IPS DF 4.7 (cell line): Measurements from ENCODE around the gene FN3K.

Source experiments
- DNase-seq: peaks from one replicate; pipeline ENCODE4 v3.0.0-alpha.2; 2013; ENCODE audit warnings: low spot score; ENCODE audit errors: extremely low read depth

The FN3K gene

DNA sequence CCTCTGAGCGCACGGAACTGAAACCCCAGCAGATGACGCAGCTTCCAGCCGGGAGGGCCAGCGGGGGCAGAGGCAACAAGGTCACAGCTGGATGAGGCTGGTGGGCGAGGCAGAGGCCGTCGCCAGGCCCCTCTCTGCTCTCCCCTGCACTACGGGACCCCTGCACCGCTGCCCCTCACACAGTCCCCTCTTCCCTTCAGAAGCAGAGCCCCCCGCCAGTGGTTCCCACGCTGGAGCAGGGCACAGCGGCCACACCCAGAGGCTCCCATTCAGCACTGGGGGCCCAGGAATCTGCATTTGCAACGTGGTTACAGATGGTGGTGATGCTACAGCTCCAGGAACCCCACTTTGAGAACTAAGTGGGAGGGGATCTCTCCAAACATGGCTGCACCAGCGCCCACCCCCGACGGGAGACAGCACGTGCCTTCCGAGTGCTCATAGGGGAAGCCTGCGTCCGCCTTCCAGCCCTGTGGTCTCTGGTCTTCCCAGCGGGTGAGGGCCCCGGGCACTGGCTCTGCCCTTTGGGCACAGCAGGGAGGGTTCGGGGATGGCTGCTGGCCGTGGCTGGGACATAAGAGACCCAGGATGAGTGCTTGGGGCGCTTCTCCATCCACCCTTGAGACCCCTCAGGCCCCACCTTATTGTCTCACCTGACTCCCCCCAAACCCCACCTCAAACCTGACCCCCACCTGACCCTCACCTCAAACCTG, 32.2 kb upstream of the FN3K start:
- DNase-seq: no peak

DNA sequence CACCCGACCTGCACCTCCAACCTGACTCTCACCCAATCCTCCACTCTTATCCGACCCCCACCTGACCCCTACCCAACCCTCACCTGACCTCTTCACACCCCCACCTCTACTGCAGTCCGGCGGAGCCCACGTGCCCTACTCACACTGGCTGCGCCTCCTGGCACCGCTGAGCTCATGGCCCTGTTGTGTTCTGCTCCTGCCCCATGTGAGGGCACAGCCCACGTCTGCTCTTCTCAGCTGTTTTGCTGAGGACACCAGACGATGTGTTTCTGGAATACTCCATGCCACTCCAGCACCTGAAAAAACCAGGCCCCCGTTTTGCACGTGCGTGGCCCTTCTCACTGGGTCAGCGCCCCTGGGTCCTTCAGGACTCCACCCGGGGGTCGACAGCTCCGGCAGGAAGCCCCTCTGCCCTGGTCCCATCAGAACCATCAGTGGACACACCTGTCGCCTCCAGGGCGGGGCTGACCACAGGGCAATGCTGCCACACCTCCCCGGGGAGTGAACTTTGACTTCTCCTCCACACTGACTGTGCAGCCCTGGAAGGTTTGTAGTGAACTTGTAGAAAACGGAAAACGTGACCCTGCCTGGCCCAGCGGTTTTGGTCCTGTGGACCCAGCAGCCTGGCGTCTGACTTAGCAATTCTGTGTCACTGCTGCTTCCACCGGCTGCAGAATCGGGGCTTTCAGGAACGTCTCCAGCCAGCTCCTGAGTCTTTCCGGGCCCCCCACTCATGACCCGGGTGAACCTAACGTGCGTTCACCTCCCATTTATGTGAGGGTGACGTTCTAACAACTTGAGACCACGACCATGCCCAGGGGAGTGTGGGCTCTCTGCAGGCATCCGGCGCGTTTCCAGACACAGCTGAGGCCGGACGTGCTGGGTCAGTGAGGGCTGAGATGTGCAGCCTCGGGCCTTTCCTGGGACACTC, 31.2 kb upstream of the FN3K start:
- no peak for DNase-seq

DNA sequence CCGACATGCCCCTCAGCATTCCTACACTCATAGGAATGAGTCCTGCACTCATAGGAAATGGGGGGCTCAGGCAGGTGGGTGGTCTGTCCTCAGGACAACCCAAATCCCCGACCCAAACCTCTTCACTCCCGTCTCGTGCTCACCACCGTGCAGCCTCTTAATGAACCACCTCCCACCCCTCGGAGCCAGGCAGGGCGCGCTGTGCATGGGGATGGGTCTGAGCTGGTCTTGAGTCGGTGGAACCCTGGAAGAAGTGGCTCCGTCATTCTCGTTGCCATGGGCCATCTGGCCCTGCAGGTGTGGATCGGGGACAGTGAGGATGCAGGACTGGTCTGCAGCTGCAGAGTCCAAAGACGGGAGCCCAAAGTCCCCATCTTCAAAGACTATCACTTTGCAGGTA, 30.5 kb upstream of the FN3K start:
- DNase-seq: no peak

DNA sequence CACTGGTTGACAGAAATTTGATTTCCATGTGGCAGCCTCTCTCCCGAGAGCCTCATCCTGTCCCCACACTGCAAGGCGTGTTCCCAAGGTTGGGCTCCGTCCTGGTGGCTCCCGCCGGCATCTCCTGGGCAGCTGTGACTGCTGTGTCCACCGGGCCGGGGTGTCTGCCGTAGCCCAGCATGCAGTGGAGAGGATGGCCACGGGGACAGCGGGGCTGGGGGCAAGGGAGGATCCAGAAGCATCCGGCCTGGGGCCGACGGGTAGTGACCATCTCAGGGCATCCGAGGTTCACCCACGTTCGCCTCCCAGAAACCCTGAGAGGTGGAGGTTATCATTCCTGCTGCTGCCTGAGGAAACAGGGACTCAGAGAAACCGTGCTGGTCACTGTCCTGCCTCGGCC, 29.7 kb upstream of the FN3K start:
- DNase-seq: no peak

DNA sequence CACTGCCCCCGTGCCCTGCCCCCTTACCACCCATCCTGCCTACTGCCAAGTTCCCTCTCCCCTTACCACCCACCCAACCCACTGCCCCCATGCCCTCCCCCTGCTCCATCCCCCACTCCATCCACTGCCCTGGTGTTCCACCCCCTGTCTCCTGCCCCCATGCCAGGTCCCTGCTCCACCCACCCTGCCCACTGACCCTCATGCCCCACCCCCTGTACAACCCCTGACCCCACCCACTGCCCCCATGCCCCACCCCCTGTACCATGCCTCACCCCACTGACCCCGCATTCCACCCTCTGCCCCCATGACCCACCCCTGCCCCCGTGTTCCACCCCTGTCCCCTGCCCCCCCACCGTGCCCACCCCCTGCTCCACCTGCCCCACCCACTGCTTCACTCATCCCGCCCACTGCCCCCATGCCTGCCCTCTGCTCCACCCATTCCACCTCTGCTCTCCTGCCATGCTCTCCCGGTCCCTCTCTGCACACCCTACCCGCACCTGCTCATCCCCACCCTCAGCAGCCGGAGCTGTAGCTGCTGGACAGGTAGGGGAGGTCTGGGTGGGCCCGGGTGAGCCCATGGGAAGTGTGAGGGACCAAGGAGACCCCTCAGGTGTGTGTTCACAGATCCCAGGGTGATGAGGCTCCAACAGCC, 26.3 kb upstream of the FN3K start:
- DNase-seq: no peak

DNA sequence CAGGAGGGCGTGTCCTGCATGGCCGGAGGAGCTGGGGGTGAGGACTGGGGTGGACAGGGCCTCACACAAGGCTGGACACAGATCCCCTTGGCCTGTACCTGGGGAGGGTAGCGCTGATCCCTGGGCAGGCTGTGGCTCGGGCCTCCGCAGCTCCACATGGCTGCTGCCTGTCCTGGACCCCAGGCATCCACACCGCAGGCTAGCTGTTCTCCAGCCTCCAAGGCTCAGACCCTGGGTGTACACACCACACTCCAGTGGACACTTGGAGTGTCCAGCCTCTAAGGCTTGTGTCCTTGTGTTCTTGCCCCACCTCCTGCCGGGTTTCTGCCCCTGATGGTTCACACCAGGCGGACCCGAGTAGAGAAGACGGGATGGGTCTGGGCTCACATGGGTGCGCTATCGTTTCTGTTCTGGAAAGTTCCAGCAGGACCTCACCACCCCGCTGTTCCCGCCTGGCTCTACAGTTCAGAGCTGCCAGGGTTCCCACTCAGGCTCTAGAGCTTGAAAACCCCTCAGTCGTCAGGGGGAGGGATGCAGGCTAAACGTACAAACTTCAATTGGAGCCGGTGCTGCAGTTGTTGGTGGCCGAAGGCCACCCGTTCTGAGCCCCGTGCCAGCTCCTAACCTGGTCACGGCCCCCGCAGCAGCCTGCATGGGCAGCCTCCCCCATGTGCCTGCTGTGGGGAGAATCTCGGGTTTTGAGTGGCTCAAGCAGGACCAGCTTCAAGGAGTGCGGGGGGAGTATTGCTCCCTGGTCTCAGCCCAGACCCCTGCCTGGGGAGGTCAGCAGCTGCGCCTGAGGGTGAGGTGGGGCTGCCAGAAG, 25.5 kb upstream of the FN3K start:
- DNase-seq: no peak

DNA sequence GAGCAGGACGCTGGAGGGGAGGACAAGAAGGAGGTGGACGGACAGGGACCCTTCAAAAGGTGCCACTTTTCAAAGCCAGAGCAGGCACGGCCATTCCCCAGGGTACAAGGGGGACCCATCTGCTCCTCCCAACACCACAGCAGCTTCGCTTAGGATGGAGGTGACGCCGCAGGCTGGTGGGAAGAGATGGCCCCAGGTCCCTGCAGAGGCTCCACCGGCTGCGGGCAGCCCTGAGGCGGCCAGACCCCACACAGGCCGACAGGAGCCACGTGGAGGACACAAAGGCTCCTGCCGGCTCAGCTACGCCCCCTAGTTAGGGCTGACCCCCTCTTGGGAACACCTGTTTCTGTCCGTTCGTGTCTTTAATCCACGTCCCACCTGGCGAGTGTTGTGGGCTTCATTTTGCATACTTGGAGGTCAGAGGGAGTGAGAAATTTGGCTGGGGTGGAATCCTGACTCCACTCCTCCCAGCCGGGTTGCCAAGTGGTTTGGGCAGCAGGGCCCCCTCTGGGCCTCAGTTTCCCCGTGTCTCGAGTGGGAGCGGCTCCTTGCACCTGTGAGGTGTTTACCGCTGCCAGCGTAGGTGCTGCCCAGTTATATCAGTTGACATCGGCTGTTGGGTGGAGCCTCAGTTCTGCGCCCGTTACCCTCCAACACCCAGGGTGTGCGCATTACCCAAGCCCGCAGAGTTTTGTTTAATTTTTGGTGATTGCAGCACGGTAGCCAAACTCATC, 24.7 kb upstream of the FN3K start:
- DNase-seq: no peak

DNA sequence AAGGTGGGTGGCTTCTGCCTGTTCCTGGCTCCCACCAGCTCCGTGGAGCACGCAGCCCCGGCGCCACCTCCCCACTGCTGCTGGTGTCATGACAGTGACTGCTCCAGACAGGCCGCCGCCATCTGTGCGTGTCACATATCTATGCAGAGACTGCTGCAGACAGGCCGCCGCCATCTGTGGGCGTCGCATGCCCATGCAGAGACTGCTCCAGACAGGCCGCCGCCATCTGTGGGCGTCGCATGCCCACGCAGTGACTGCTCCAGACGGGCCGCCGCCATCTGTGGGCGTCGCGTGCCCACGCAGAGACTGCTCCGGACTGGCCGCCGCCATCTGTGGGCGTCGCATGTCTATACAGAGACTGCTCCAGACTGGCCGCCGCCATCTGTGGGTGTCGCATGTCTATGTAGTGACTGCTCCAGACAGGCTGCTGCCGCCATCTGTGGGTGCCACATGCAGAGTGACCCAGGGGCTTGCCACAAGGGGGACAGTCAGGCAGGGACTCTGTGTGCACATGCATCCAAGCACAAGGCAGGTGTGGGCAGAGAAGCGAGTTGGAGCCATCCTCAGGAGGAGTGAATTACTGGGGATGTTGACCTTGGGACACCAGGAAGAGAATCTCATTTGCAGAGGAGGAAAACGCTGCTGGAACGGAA, 22.2 kb upstream of the FN3K start:
- no peak for DNase-seq

DNA sequence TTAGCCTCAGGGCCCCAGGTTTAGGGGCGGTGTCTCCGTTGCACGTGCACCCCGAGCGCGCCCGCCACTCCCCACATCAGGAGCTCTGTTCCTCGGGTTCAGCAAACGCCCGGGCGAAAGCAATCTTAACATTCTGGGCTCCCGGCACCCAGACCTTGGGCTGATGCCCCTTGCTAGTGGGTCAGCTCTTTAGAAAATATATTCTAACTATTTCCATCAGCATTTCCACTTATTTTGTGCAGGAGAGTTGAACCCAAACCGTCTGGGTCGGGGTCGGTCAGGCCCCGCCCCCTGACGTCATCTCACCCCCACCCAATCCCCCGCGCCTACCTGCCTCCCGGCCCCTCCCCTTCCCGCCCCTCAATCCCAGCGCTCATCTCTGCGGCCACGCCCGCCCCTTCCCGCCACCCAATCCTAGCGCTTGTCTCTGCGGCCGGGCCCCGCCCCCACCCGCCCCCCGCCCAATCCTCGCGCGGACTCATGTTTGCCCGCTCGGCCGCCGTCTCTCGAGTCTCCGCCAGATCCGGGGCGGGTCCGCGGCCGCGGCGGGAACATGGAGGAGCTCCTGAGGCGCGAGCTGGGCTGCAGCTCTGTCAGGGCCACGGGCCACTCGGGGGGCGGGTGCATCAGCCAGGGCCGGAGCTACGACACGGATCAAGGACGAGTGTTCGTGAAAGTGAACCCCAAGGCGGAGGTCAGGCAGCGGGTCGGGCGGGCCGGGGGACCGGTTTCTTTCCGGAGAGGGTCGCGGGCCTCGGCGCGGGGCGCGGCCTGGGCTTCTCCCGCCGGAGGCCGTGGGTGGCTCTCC, 19.0 kb upstream of the FN3K start, which contains the start of gene FN3KRP:
FN3KRP (plus strand) TSS at position 504 of the 808 bp plus-strand sequence; CDS start at position 554, 50 bp downstream.
- no peak for DNase-seq

DNA sequence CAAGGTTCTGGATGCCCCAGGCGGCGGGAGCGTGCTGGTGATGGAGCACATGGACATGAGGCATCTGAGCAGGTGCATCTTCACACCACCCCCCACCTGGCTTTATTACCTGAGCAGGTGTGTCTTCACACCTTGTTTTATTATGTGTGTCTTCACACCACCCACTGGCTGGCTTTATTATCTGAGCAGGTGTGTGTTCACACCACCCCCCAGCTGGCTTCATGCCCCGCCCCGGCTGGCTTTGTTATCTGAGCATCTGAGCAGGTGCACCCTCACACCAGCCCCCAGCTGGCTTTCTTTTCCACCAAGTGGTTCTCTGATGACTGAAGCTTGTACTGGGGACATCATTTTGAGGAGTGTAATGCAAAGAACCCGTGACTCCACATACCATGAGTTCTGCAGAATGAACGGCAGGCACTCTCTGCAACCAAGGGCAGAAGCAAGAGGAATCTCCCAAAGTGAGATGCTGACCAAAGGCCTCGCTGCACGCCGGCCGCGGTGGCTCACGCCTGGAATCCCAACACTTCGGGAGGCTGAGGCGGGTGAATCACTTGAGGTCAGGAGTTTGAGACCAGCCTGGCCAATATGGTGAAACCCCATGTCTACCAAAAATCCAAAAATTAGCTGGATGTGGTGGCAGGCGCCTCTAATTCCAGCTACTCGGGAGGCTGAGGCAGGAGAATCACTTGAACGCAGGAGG, 16.3 kb upstream of the FN3K start:
- DNase-seq: no peak

DNA sequence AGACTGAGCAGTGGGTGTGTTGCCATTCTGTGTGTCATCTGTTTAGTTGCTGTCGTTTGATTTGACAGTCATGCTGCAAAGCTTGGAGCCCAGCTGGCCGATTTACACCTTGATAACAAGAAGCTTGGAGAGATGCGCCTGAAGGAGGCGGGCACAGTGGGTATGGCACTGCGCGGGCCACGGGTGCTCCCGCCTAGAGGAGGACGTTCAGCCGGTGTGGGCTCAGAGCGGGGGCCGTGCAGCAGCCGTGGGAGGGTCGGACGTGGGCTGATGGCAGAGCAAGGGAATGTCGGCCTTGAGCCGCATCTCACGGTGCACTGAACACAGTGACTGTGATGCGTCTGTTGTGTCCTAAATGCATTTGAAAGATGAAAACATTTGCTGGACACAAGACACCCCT, 15.2 kb upstream of the FN3K start:
- DNase-seq: no peak

DNA sequence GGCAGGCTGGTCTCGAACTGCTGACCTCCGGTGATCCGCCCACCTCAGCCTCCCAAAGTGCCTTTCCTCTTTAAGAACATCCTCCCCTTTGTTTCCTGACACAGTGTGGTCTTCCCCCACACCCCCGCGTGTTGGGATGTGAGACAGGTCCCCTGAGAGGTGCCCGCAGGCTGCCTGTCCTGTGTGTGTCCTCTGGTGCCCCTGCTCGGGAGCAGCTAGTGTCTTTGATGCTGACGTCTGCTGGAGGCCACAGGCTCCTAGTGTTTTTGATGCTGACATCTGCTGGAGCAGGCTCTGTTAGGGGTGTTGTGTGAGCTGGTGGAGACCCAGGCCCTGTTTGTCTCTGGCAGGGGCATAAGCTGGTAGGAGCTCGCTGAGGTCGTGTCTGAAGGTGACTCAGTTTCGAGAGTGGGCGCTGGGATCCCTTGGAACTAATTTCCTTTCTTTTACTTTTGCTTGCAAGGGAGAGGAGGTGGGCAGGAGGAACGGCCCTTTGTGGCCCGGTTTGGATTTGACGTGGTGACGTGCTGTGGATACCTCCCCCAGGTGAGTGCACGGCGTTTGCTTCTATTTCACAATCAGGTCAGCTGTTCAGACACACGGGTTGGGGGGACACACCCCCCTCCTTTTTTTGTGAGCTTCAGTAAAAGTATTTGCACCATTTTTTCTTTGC, 12.9 kb upstream of the FN3K start:
- DNase-seq: no peak

DNA sequence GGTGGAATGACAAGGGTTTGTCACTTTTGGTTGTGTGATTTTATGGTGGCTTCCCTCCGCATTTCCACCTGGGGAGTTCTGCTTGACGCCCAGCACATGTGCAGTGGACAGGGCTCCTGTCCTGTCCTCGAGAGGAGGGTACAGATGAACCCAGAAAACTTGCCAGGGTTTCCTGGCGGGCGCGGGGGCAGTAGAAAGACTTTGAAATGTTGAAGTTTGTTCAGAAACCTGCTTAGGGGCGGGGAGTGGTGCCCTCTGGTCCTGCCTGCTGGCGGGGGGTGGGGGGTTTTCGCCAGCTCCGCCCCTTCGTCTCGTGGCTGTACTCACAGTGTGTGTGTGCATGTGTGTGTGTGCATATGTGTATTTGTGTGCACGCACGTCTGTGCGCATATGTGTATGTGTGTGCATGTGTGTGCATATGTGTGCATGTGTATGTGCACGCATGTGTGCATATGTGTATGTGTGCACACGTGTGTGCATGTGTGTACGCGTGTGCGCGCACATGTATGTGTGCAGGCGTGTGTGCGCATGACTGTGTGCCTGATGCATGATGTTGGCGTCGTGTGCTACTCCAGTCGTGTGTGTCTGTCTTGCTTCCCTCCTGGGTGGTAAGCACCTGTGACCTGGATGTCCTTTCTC, 12.1 kb upstream of the FN3K start:
- DNase-seq: no peak

DNA sequence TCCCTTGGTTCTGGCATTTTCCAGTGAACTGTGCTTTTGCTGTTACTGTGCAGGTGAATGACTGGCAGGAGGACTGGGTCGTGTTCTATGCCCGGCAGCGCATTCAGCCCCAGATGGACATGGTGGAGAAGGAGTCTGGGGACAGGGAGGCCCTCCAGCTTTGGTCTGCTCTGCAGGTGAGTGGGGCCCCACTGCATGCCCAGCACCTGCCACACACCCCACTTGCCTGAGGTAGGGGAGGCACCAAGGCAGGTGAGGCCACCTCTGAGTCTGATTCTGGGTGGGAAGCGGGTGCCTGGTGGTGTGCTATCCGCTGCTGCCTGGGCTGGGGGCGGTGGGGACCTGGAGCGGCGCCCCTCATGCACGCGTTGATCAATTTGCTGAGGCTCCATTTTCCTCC, 9.0 kb upstream of the FN3K start:
- DNase-seq: no peak

DNA sequence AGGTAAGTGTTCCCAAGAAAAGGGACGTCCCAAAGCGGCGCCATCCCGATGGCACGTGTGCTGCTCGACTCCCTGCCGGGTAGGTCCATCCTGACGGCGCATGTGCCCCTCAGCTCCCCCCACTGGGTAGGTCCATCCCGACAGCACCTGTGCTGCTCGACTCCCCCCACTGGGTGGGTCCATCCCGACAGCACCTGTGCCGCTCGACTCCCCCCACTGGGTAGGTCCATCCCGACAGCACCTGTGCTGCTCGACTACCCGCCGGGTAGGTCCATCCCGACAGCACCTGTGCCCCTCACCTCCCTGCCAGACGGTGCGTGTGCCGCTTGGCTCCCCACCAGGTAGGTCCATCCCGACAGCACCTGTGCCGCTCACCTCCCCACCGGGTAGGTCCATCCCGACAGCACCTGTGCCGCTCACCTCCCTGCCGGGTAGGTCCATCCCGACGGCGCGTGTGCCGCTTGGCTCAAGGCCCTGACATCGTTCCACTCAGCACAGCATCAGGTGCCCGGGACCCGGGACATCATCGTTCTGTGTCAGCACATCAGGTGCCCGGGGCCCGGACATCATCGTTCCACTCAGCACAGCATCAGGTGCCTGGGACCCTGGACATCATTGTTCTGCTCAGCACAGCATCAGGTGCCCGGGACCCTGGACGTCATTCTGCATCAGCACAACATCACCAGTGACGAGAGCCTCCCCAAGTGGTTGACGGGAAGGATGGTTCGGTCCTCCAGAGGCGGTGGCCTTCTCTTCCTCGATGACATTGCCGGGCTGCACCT, 5.7 kb upstream of the FN3K start:
- DNase-seq: no peak

DNA sequence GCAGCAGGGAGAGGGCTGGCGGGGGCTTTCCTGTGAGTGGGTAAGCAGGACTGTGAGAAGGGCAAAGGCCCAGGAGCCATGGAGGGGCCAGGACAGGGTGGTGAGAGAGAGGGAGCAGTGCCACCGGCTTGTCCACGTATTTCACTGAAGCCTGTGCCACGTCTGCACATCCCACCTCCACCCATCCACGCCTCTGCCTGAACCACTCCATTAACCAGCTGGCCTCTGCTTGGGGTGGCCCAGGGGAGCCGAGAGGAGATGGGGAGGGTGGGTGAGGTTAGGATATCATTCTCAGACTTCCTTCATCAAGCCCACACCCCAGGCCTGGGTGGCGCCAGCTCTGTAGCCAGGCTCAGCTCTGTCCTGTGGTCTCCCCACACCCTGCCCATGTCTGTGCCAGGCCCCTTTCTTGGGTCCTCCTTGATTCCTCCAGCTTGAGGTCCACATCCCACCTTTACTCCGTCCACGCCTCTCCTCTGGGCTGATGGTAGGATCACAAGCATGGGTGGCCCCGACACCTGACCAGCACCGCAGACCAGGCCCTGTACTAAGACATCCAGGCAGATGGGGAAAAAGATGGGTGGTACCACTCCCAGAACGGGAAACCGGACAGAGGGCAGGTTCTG, 3.2 kb upstream of the FN3K start:
- no peak for DNase-seq
